ENCODE data around the gene TXNDC11.

The TXNDC11 gene

DNA sequence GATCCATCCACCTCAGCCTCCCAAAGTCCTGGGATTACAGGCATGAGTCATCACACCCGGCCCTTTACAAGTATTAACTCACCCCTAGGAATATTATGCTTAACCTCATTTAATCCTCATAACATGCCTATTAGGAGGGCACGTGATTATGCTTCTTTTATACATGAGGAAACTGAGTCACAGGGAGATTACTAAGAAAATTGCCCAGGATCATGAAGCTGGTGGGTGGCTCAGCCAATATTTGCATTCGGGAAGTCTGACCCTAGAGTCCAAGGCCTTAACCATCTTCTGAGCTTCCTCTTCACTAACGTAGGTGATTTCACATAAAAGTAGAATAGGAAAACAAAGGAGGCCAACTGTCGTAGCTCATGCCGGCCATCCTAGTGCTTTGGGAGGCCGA, 93.4 kb downstream of the TXNDC11 start:
- no peak for FAIRE-seq

DNA sequence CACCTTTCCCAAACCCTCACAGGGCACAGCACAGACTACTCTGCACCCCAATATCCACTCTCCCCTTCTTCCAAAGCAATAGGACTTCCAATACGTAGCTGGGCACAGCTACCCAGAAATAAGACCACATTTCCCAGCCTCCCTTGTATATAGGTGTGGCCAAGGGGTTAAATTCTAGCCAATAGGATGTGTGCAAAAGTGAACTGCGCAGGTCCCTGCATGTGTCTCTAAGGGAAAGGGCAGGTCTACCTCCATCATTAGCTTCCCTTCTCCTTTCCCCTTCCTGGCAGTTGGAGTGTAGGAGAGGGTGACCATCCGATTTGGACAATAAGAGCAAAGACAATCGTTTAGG, 99.9 kb downstream of the TXNDC11 start:
- no peak for FAIRE-seq

DNA sequence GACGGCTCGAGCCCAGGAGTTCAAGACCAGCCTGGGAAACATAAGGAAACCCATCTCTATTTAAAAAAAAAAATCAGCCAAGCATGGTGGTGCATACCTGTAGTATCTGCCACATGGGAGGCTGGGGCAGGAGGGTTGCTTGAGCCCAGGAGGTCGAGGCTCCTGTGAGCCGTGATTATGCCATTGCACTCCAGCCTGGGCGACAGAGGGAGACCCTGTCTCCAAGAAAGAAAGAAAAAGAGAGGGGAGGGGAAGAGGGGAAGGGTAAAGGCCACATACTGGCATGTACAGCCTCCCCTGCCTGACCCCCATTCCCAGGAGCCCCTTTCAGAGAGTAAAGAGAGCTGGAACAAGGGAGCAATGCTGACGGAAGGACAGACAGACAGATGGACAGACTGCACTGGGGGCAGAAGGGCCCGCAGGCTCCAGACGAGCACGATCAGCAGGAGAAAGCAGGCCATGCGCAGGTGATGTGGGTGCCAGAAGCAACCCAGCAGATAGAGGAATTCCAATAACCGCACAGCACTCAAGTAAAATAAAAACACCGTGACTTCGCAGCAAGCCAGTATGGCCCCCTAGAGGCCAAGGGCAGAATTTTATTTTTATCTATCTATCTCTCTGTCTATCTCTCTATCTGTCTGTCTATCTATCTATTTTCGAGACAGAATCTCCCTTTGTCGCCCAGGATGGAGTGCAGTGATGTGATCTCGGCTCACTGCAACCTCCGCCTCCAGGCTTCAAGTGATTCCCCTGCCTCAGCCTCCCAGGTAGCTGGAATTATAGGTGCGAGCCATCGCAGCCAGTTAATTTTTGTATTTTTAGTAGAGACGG, 101.5 kb downstream of the TXNDC11 start:
- no peak for FAIRE-seq

DNA sequence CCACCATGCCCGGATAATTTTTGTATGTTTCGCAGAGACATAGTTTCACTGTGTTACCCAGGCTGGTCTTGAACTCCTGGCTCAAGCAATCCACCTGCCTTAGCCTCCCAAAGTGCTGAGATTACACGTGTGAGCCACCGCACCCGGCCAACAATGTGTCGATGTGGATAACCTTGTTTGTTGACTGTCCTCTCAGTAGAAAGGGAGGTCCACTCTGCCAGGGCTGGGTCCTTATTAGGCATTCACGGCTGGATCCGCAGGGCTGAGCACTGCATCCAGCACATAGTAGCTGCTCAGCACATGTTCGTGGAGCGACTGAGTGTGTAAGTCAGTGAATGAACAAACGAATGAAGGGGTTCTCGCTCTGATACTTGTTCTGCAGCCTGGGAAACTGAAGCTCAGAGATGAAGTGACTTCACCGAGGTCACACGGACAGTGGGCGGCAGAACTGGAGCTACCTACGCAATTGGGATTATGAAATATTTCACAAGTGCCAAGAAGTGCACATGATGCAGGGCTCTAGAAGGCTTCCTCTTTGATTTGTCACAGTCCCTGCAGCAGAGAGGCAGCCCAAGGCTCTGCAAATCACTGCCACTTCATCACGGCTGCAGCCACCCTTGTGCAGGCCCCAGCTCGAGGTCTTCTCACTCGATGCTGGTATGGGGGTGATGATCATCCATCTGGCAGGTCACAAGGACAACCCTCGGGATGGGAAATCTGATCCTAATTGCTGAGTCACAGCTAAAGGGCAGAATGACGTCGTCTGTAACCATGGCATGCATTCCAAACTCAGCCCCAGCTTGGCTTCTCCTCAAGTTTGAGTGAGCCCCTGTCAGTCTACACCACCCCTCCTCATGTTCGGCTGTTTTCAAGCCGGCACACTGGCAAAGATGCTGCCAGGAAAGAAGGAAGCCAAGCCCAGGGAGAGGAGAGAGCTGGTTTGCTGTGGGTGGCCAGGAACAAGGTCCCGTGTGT, 102.4 kb downstream of the TXNDC11 start:
- no peak for FAIRE-seq

DNA sequence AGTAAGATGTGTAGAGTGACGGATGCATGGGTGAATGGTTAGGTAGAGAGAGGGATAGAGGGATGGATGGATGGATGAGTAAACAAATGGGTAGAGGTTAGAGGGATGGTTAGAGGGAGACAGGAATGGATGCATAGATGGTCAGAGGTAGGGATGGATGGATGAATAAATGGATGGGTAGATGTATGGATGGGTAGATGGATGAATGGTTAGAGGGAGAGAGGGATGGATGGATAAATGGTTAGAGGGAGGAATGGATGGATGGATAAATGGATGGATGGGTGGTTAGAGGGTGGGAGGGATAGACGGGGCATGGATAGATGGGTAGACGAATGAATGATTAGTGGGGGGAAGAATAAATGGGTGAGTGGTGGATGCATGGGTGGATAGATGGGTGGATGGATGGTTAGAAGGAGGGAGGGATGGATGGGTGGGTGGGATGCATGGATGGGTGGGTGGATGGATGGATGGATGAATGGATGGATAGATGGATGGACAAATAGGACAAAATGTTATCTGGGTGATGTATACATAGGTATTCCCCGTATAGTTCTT, 103.6 kb downstream of the TXNDC11 start:
- FAIRE-seq: no peak

DNA sequence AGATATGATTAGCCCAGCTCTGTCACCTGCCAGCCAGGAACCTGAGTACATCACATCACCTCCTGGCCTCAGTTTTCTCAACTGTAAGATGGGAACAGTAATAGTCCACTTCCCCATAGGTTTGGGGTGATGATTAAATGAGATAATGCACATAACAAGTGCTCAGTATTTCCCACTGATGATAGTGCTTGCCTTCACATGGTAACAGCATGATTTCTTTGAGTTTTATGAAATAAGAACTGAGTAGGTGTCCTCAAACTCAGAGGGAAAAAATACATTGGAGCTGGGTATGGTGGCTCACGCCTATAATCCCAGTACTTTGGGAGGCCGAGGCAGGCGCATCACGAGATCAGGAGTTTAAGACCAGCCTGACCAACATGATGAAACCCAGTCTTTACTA, 104.5 kb downstream of the TXNDC11 start:
- no peak for FAIRE-seq

DNA sequence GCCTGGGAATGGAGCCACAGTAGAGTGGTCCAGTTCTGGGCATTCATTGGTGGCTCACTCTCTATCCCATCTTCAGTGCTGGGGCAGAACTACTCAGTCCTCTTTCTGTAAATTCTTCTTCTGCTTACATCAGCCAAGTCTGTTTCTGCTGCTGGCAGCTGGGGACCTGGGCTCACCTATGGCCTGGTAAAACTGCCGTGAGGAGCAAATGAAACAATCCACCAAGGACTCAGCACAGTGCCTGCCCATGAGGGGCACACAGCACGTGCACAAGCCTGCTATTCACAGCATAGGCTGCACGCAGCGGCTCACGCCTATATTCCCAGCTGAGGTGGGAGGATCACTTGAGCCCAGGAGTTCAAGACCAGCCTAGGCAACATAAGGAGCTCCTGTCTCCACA, 105.3 kb downstream of the TXNDC11 start:
- FAIRE-seq: no peak

DNA sequence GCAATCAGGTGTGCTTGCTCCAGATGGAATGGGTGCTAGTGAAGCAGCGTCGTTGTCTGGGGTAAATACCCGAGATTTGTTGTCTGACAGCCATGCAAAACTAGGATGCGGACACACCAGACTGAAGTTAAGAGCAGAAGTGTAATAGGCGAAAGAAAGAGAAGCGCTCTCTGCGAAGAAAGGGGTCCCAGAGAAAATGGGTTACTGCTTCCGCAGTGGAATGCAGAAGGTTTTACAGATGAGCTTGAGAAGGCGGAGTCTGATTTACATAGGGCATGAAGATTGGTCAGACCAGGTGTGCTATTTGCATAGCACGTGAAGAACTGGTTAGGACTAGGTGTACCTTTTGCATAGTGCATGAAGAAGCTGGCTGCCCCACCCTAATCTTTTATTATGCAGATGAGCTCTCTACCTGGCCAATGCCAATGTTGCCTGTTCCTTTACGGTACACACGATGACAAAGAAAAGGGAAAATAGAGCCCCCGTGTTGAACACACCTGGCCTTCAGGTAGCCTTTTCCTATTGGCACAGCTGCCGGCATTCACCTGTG, 106.4 kb downstream of the TXNDC11 start:
- FAIRE-seq: no peak

DNA sequence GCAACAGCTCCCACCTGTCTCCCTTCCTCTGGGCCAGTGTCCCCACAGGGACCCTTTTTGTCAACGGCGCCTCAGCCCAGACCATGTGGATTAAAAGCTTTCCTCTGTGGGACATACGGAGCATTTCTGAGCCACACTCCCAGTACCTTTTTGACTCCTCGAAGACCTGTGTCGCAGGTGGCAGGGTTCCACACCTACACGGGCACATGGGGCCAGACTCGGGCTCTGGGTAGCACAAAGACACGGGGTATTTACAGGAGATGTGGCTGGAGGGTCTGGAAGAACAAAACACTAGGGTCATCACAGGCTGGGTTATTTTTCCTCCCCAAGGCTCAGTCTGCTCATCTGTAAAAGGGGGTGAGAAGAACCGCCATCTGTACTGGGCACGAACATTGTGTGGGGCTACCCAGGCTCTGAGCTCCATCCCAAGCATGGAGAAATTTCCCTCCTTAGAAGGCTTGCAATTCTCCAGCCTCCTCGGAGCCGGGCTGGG, 106.9 kb downstream of the TXNDC11 start:
- FAIRE-seq: no peak

DNA sequence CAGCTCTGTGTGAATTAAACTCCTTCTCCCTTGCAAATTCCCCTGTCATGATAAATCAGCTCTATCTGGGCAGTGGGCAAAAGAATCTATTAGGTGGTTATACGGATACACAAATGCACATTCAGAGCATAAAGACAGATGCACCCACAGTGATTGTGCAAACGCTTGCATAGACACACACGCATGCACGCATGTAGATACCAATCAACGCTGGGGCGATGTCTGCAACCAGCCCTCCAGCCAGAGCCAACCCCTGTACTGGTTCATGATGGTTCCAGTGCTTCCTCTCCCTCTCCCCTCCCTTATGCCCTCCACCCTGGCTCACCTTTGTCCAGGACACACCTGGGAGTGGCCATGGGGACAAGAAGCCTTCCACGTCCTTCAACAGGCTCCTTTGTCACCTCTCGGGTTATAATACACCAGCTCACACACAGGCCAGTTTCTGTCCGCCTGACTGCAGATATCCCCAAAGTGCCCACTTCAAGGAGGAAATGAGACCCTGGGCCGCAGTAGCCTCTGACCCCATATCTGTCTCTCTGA, 107.5 kb downstream of the TXNDC11 start:
- FAIRE-seq: no peak

DNA sequence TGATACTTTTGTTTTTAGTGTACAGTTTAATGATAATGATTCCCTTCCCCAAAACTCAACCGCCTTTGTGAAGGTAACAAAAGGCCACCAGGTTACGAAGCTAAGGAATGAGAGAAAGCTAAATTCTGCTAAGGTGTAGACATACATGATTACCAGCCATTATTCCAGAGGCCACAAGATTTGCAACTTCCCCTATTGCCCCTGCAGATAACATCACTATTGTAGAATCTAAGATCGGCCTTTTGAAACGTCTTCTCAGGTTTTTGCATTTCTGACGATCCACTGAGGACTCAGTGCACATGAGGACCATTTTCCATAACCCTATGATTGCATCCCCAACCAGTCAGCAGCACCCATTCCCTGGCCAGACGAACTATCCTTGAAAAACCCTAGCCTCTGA, 108.3 kb downstream of the TXNDC11 start:
- FAIRE-seq: no peak

DNA sequence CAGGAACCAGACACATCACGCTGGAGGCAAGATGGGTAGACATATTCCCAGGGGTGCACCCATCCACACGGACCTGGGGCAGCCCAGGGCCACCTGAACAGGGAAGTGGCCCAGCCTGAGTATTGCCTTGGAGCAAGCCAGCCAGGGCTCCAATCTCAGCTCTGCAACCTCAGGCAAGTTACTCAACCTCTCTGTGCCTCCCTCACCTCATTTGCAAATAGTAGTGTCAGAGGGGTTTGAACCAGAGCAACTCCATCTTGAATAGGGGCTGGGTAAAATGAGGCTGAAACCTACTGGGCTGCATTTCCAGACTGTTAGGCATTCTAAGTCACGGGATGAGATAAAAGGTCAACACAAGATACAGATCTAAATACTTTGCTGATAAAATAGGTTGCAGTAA, 109.5 kb downstream of the TXNDC11 start:
- no peak for FAIRE-seq

DNA sequence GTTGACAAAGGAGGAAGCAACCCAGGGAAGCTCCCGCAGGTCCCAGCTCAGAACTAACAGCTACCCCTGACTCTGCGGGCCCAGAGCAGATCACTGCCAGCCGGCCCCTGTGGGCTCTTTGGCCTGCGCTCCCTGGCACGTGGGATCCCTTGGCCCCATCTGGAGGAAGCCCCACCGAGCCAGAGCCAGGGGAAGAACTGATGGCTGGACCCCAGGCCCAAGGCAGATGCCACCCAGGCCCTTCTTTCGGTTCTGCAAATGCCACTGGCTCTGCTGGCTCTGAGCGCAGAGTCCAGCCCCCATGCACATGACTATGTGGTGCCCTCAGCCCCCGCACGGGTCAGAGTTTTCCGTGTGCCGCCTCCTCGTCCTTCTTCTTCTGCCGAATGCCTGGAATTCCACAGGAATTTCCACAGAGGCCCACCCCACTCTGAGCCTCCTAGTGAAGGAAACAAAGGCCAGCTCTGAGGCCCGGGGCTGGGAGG, 110.2 kb downstream of the TXNDC11 start:
- FAIRE-seq: no peak

DNA sequence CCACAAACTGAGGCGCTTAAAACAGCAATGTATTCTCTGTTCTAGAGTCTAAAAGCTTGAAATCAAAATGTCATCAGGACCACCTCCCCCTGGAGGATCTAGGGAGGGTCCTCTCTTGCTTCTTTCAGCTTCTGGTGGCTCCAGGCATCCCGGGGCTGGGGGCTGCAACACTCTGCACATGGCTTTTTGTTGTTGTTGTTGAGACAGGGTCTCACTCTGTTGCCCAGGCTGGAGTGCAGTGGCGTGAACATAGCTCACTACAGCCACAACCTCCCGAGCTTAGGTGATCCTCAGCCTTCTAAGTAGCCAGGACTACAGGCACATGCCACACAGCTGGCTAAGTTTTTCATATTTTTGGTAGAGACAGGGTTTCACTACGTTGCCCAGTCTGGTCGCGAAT, 111.4 kb downstream of the TXNDC11 start:
- no peak for FAIRE-seq

DNA sequence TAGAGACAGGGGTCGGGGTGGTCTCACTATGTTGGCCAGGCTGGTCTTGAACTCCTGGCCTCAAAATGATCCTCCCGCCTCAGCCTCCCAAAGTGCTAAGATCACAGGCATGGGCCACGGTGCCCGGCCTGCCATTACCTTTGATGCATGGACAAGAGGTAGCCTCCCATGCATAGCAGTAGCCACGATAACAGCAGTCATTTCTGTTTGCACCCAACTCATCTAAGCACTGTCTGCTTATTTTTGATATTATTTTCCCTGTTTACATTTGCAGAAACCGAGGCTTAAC, 111.9 kb downstream of the TXNDC11 start:
- FAIRE-seq: no peak

DNA sequence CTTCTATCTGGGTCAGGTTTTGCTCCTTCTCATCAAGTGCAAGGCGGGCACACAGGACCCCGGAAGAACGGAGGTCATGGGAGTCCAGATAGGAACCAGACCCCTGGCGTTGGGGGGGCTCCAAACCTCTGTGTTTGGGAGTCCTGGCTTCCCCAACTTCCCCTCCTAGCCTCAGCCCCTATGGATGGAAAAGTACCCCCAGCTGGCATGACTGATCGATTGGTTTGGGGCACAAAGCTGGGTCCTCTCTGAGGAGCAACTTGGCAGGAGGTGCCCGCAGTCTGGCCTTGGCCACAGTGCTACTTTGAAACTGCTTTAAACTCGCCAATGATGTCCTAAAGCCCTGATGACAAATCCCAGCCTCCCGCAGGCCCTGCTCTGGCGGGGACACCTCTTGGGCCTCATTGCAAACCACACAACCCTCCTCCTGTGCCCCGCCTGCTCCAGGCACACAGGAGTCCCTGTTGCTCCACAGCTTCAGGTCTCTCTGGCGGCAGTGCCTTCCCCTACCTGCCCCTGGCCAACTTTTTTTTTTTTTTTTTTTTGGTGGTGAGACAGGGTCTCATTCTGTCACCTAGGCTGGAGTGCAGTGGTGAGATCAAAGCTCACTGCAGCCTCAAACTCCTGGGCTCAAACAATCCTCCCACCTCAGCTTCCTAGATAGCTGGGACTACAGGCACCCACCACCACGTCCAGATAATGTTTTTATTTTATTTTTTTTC, 112.5 kb downstream of the TXNDC11 start:
- FAIRE-seq: no peak
